ENCODE data around the gene TRPC1. TPM values are rescaled to one million over a fixed set of nuclear protein-coding genes. Genes with fewer than 3 reads are reported as not detected.
A peak's percentile ranks its signal among the peaks of the same experiment; 100 is the strongest.

TRPC1 gene
- total and polyA plus RNA-seq, 2 experiments from 2014 or later = 7.7 to 17.1 TPM

DNA sequence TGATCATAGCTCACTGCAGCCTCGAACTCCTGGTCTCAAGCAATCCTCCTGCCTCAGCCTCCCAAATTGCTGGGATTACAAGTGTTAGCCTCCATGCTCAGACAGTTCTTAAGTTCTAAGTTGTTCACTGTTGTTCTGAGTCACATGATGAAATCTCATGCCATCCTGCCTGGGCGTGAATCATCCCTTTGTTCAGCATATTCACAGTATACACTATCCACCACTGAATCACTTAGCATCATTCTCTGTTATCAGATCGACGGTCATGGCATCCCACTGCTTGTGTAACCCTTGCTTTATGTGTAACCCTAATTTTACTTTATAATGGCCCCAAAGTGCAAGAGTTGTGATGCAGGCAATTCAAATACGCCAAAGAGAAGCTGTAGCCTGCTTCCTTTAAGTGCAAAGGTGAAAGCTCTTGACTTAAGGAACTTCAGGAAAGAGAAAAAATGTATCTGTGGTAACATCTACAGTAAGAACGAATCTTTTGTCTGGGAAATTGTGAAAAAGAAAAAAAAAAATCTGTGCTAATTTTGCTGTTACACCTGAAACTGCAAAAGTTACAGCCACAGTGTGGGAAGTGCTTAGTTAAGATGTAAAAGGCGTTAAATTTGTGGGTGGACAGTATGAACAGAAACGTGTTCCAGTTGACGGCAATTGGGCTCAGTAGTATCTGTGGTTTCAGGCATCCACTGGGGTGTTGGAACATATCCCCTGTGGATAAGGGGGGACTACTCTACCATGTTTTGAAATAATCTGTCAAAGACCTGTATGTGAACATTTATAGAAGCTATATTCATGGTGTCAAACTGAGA, 84.5 kb downstream of the TRPC1 start:
- Histone ChIP-seq H2AFZ (no peak overlapping the region), H3K4me3 (no peak overlapping the region), H4K20me1 (ENCODE audit: insufficient read depth) (no peaks in the 10 kb centered on the region), H3K36me3 (ENCODE audit: low read depth) (0 out of 2 replicates have a peak, but pooled peaks cover 6% of the 10 kb centered on the region), H3F3A (ENCODE audit: insufficient read depth) (0 out of 2 replicates have a peak, but pooled peaks cover 5% of the 10 kb centered on the region), H3K79me2 (ENCODE audit: insufficient read depth) (no peaks in the 10 kb centered on the region), H3K9ac (no peak overlapping the region), H3K9me2 (ENCODE audit: insufficient read depth) (no peaks in the 10 kb centered on the region), H3K4me2 (ENCODE audit: unreplicated experiment) (peak overlapping the region; percentile 32), H3K27me3 (replicated peaks; ENCODE audit: insufficient read depth) (no peaks in the 10 kb centered on the region), H3K9me3 (ENCODE audit: low read depth) (no peaks in the 10 kb centered on the region), H3K27ac (peak overlapping the region; percentile 67), H3K4me1 (ENCODE audit: insufficient read depth) (peaks cover 6% of the 10 kb centered on the region; the same call in 1 of the 2 replicates)
- TF ChIP-seq EZH2phosphoT487 (IDR thresholded peaks at IDR 0.05; ENCODE audit: insufficient read depth, low read depth) (no peak), EZH2 (IDR thresholded peaks at IDR 0.05; ENCODE audit: insufficient read depth, poor library complexity, severe bottlenecking) (no peak)
- in situ Hi-C loops (cut with MboI) = no loop called here
- DNase-seq = peak; percentile 92
- WGBS, 2 experiments (ENCODE audit: low coverage in 1 of 2, low lambda C conversion rate in 2 of 2, missing lambda C conversion rate in 2 of 2) = 60 to 61% methylated on average over 9 of the region's 9 CpGs

DNA sequence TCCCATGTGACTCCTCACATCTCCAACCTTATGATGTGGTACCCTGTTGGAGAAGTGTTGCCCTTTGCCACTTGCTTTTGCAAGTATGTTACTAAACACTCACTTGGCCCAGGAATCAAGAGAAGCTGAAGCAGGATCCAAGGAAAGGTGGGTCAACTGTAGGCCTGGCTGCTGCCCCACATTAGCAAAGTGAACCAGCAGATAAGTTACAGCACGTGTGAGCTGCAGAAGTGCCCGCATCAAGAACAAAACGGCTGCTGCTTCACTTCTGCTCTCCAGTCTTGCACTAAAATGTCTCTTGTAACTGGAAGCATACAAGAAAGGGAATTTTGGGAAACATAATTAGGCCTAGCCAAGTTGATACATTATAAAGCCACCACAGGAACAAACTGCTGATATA, 85.4 kb downstream of the TRPC1 start:
- no peaks in the 10 kb centered on the region for H4K20me1 ChIP-seq (ENCODE audit: insufficient read depth)
- in situ Hi-C loops (cut with MboI) = no loop called here

GRCh38 chr3:142815803-142816202, 92.0 kb downstream of the TRPC1 start:
- H3K27ac ChIP-seq = no peak overlapping the region
- in situ Hi-C loops (cut with MboI) = loop anchor here (10.0 kb wide), 1 partner anchor 221 kb away; the partner anchor contains the start of gene PLS1

More for the DNA sequence above, 85.4 kb downstream of the TRPC1 start:
- Histone ChIP-seq H3K4me2 (ENCODE audit: unreplicated experiment) (no peak overlapping the region), H2AFZ (no peak overlapping the region), H3K9ac (no peak overlapping the region), H3K79me2 (ENCODE audit: insufficient read depth) (no peaks in the 10 kb centered on the region), H3K9me3 (ENCODE audit: low read depth) (no peaks in the 10 kb centered on the region), H3K27me3 (replicated peaks; ENCODE audit: insufficient read depth) (no peaks in the 10 kb centered on the region), H3K27ac (no peak overlapping the region), H3K9me2 (ENCODE audit: insufficient read depth) (no peaks in the 10 kb centered on the region), H3F3A (ENCODE audit: insufficient read depth) (0 out of 2 replicates have a peak, but pooled peaks cover 5% of the 10 kb centered on the region), H3K36me3 (ENCODE audit: low read depth) (0 out of 2 replicates have a peak, but pooled peaks cover 6% of the 10 kb centered on the region), H3K4me3 (no peak overlapping the region), H3K4me1 (ENCODE audit: insufficient read depth) (peaks cover 6% of the 10 kb centered on the region; the same call in 1 of the 2 replicates)
- TF ChIP-seq EZH2phosphoT487 (IDR thresholded peaks at IDR 0.05; ENCODE audit: insufficient read depth, low read depth) (no peak), EZH2 (IDR thresholded peaks at IDR 0.05; ENCODE audit: insufficient read depth, poor library complexity, severe bottlenecking) (no peak)
- no peak for DNase-seq
- WGBS, 2 experiments (ENCODE audit: low coverage in 1 of 2, low lambda C conversion rate in 2 of 2, missing lambda C conversion rate in 2 of 2) = 97% methylated on average over 3 of the region's 3 CpGs

GRCh38 chr3:142817356-142817755, 93.5 kb downstream of the TRPC1 start:
- Histone ChIP-seq H3K9me3 (ENCODE audit: low read depth) (no peaks in the 10 kb centered on the region), H3K79me2 (ENCODE audit: insufficient read depth) (no peaks in the 10 kb centered on the region), H3F3A (ENCODE audit: insufficient read depth) (no peaks in the 10 kb centered on the region), H3K9ac (no peak overlapping the region), H3K9me2 (ENCODE audit: insufficient read depth) (no peaks in the 10 kb centered on the region), H3K4me2 (ENCODE audit: unreplicated experiment) (no peak overlapping the region), H3K27me3 (replicated peaks; ENCODE audit: insufficient read depth) (no peaks in the 10 kb centered on the region), H2AFZ (no peak overlapping the region), H3K4me3 (no peak overlapping the region), H3K36me3 (ENCODE audit: low read depth) (no peaks in the 10 kb centered on the region), H4K20me1 (ENCODE audit: insufficient read depth) (no peaks in the 10 kb centered on the region), H3K27ac (no peak overlapping the region), H3K4me1 (ENCODE audit: insufficient read depth) (no peaks in the 10 kb centered on the region)
- 76 to 77% methylated on average over 1 of the region's 1 CpG for WGBS, 2 experiments (ENCODE audit: low coverage in 1 of 2, low lambda C conversion rate in 2 of 2, missing lambda C conversion rate in 2 of 2)
- in situ Hi-C loops (cut with MboI) = loop anchor here (10.0 kb wide), 1 partner anchor 223 kb away; the partner anchor contains the start of gene PLS1
- no peak for TF ChIP-seq EZH2 (IDR thresholded peaks at IDR 0.05; ENCODE audit: insufficient read depth, poor library complexity, severe bottlenecking)
- TF ChIP-seq EZH2phosphoT487 (IDR thresholded peaks at IDR 0.05; ENCODE audit: insufficient read depth, low read depth) = no peak
- DNase-seq = no peak

More at GRCh38 chr3:142815803-142816202, 92.0 kb downstream of the TRPC1 start:
- Histone ChIP-seq H3K4me1 (ENCODE audit: insufficient read depth) (no peaks in the 10 kb centered on the region), H3K36me3 (ENCODE audit: low read depth) (no peaks in the 10 kb centered on the region), H3K4me2 (ENCODE audit: unreplicated experiment) (no peak overlapping the region), H3K27me3 (replicated peaks; ENCODE audit: insufficient read depth) (no peaks in the 10 kb centered on the region), H2AFZ (no peak overlapping the region), H3K9me3 (ENCODE audit: low read depth) (no peaks in the 10 kb centered on the region), H4K20me1 (ENCODE audit: insufficient read depth) (no peaks in the 10 kb centered on the region), H3K79me2 (ENCODE audit: insufficient read depth) (no peaks in the 10 kb centered on the region), H3K9me2 (ENCODE audit: insufficient read depth) (no peaks in the 10 kb centered on the region), H3K4me3 (no peak overlapping the region), H3F3A (ENCODE audit: insufficient read depth) (no peaks in the 10 kb centered on the region), H3K9ac (no peak overlapping the region)
- 94 to 98% methylated on average over 6 of the region's 6 CpGs for whole genome bisulfite sequencing, 2 experiments (ENCODE audit: low coverage in 1 of 2, low lambda C conversion rate in 2 of 2, missing lambda C conversion rate in 2 of 2)
- no peak for TF ChIP-seq EZH2phosphoT487 (IDR thresholded peaks at IDR 0.05; ENCODE audit: insufficient read depth, low read depth)
- TF ChIP-seq EZH2 (IDR thresholded peaks at IDR 0.05; ENCODE audit: insufficient read depth, poor library complexity, severe bottlenecking) = no peak
- no peak for DNase-seq
